H1 (cell line): ENCODE data around the gene IGF1. TPM values are rescaled to one million over a fixed set of nuclear protein-coding genes. Genes with fewer than 3 reads are reported as not detected.

Source experiments
- CTCF ChIA-PET: fragments of 300-600 bp; sonication (Branson Sonifier 250); formaldehyde crosslinking; loops from one replicate; lab custom pipeline; 2021; ENCODE audit not compliant: partially characterized antibody; lab: Charles Lee
- POLR2A ChIA-PET: fragments of 300-600 bp; sonication (Branson Sonifier 250); formaldehyde crosslinking; loops from one replicate; lab custom pipeline; 2021; ENCODE audit warnings: inconsistent platforms; ENCODE audit not compliant: partially characterized antibody; lab: Charles Lee
- DNase-seq, 2 experiments: peaks; one replicate each; pipeline versions ENCODE4 v3.0.0 to v3.0.0-alpha.2; 2010 to 2022; ENCODE audit warnings: low spot score in 2 of 2, low read depth in 1 of 2, mixed read lengths in 1 of 2
- FAIRE-seq: peaks from 2 replicates; lab custom pipeline; 2011; peaks lifted over from hg19 to GRCh38; lab: Jason Lieb, UNC
- H2AFZ ChIP-seq: 2 replicates; pipeline ENCODE4 v1.8.1; 2012; ENCODE audit warnings: low read length, inconsistent platforms
- H2AK5ac ChIP-seq: 2 replicates; pipeline ENCODE4 v1.6.1; 2013; ENCODE audit warnings: low read depth, low read length
- H2BK120ac ChIP-seq: replicated peaks from 2 replicates; pipeline ENCODE3; 2013; ENCODE audit warnings: low read depth, low read length, inconsistent platforms
- H2BK12ac ChIP-seq: 2 replicates; pipeline ENCODE4 v1.6.1; 2013; ENCODE audit warnings: low read depth, low read length
- H2BK15ac ChIP-seq: 2 replicates; pipeline ENCODE4 v1.6.1; 2013; ENCODE audit warnings: low read length
- H2BK20ac ChIP-seq: 2 replicates; pipeline ENCODE4 v1.6.1; 2013; ENCODE audit warnings: low read length
- H2BK5ac ChIP-seq: 2 replicates; pipeline ENCODE4 v1.6.1; 2013; ENCODE audit warnings: low read depth, low read length
- H3K14ac ChIP-seq: 2 replicates; pipeline ENCODE4 v1.6.1; 2013; ENCODE audit warnings: inconsistent platforms; ENCODE audit not compliant: insufficient read length
- H3K18ac ChIP-seq: 2 replicates; pipeline ENCODE4 v1.6.1; 2013; ENCODE audit warnings: low read length; ENCODE audit errors: extremely low read depth
- H3K23ac ChIP-seq: 2 replicates; pipeline ENCODE4 v1.6.1; 2013; ENCODE audit warnings: inconsistent platforms; ENCODE audit not compliant: insufficient read length
- H3K23me2 ChIP-seq: 2 replicates; pipeline ENCODE4 v1.6.1; 2013; ENCODE audit warnings: low read depth, low read length
- H3K27ac ChIP-seq: 2 replicates; pipeline ENCODE4 v1.6.1; 2011; ENCODE audit warnings: low read depth, low read length, inconsistent platforms
- H3K27me3 ChIP-seq, 4 experiments: replicated peaks in 1 of 4; 1 replicate in 1 of 4; 2 replicates in 3 of 4; pipeline versions ENCODE4 v1.6.1 to v1.8.1; 2011 to 2013; ENCODE audit warnings: low read length in 3 of 4, mild to moderate bottlenecking in 3 of 4, inconsistent platforms in 2 of 4, mixed read lengths in 2 of 4, moderate library complexity in 1 of 4; ENCODE audit not compliant: control insufficient read depth in 3 of 4, insufficient read depth in 3 of 4; ENCODE audit errors: extremely low read depth in 1 of 4
- H3K36me3 ChIP-seq, 4 experiments: 2 replicates each; pipeline versions ENCODE4 v1.6.1 to v1.8.1; 2011 to 2013; ENCODE audit warnings: mild to moderate bottlenecking in 4 of 4, low read length in 3 of 4, moderate library complexity in 2 of 4, control low read depth in 1 of 4, inconsistent platforms in 1 of 4; ENCODE audit not compliant: insufficient read depth in 4 of 4, control insufficient read depth in 2 of 4
- H3K4ac ChIP-seq: replicated peaks from 2 replicates; pipeline ENCODE3; 2013; ENCODE audit warnings: low read length, low read depth, mixed read lengths, inconsistent platforms; ENCODE audit not compliant: insufficient read length
- H3K4me1 ChIP-seq, 4 experiments: replicated peaks in 1 of 4; 1 replicate in 1 of 4; 2 replicates in 3 of 4; pipeline versions ENCODE4 v1.6.1 to v1.8.1; 2011 to 2013; ENCODE audit warnings: low read length in 3 of 4, inconsistent platforms in 2 of 4, mixed read lengths in 1 of 4; ENCODE audit not compliant: insufficient read depth in 4 of 4, control insufficient read depth in 3 of 4
- H3K4me2 ChIP-seq, 2 experiments: 2 replicates each; pipeline versions ENCODE4 v1.6.1 to v1.8.1; 2011 to 2013; ENCODE audit warnings: low read depth in 2 of 2, low read length in 2 of 2, control low read depth in 1 of 2, inconsistent platforms in 1 of 2, mild to moderate bottlenecking in 1 of 2; ENCODE audit not compliant: insufficient read depth in 1 of 2
- H3K4me3 ChIP-seq, 4 experiments: fragments of 200-600, 300-600 bp in 1 of 4; sonication (generic), shearing (Covaris generic), sonication (Bioruptor Twin) in 1 of 4; 2 replicates each; pipeline versions ENCODE4 v1.5.1 to v1.8.1; 2011 to 2016; ENCODE audit warnings: low read length in 4 of 4, low read depth in 3 of 4, control low read depth in 2 of 4, inconsistent platforms in 2 of 4, mild to moderate bottlenecking in 2 of 4, mixed read lengths in 1 of 4, moderate library complexity in 1 of 4; ENCODE audit not compliant: insufficient read depth in 2 of 4; ENCODE audit errors: extremely low read depth in 1 of 4
- H3K56ac ChIP-seq: replicated peaks from 2 replicates; pipeline ENCODE3; 2013; ENCODE audit warnings: low read depth, mild to moderate bottlenecking, mixed read lengths, low read length, inconsistent platforms; ENCODE audit not compliant: insufficient read length
- H3K79me1 ChIP-seq: 2 replicates; pipeline ENCODE4 v1.6.1; 2013; ENCODE audit warnings: low read depth, low read length, control low read depth
- H3K79me2 ChIP-seq, 2 experiments: 2 replicates each; pipeline versions ENCODE4 v1.6.1 to v1.8.1; 2012 to 2013; ENCODE audit warnings: low read length in 2 of 2, mild to moderate bottlenecking in 2 of 2, inconsistent platforms in 1 of 2; ENCODE audit not compliant: insufficient read depth in 2 of 2, control insufficient read depth in 1 of 2
- H3K9ac ChIP-seq, 4 experiments: replicated peaks in 1 of 4; 1 replicate in 1 of 4; 2 replicates in 3 of 4; pipeline versions ENCODE4 v1.6.1 to v1.8.1; 2011 to 2013; ENCODE audit warnings: low read depth in 3 of 4, low read length in 3 of 4, control low read depth in 2 of 4, mild to moderate bottlenecking in 2 of 4, moderate library complexity in 2 of 4, inconsistent platforms in 1 of 4; ENCODE audit errors: extremely low read depth in 1 of 4
- H3K9me3 ChIP-seq, 2 experiments: 2 replicates each; pipeline versions ENCODE4 v1.6.1 to v1.8.1; 2012 to 2013; ENCODE audit warnings: mild to moderate bottlenecking in 2 of 2, moderate library complexity in 2 of 2, control low read depth in 1 of 2, inconsistent platforms in 1 of 2, low read depth in 1 of 2, low read length in 1 of 2, mixed read lengths in 1 of 2; ENCODE audit not compliant: insufficient read depth in 2 of 2
- H4K20me1 ChIP-seq, 2 experiments: replicated peaks in 1 of 2; 2 replicates each; pipeline versions ENCODE3 to v1.8.1; 2011 to 2013; ENCODE audit warnings: inconsistent platforms in 2 of 2, low read length in 2 of 2, mild to moderate bottlenecking in 1 of 2; ENCODE audit not compliant: insufficient read depth in 2 of 2, control insufficient read depth in 1 of 2
- H4K5ac ChIP-seq: 2 replicates; pipeline ENCODE4 v1.6.1; 2013; ENCODE audit warnings: low read length, low read depth, mixed read lengths, inconsistent platforms; ENCODE audit not compliant: insufficient read length
- H4K8ac ChIP-seq: 2 replicates; pipeline ENCODE4 v1.8.0; 2013; ENCODE audit warnings: mild to moderate bottlenecking, moderate library complexity, low read length, inconsistent platforms; ENCODE audit not compliant: insufficient read depth; ENCODE audit errors: extremely low read depth
- H4K91ac ChIP-seq: replicated peaks from 2 replicates; pipeline ENCODE3; 2013; ENCODE audit warnings: low read length, mixed read lengths, inconsistent platforms; ENCODE audit not compliant: insufficient read length
- ATF3 ChIP-seq: IDR thresholded peaks from 2 replicates; pipeline ENCODE4 v1.6.1; 2011; ENCODE audit warnings: low read depth, mild to moderate bottlenecking, low read length; ENCODE audit not compliant: insufficient read depth
- CBX5 ChIP-seq: fragments of 300-800, 300-1000 bp; sonication (generic); IDR thresholded peaks from 2 replicates; pipeline ENCODE4 v1.7.1; 2016; ENCODE audit warnings: antibody characterized with exemption, low read length, low read depth
- CBX8 ChIP-seq: fragments of 300-800, 300-1000 bp; sonication (generic); IDR thresholded peaks from 2 replicates; pipeline ENCODE4 v1.7.1; 2016; ENCODE audit warnings: low read depth, low read length, borderline replicate concordance
- JUN ChIP-seq: IDR thresholded peaks from 2 replicates; pipeline ENCODE4 v1.6.1; 2011; ENCODE audit warnings: low read depth, mild to moderate bottlenecking, improper control_type of control experiment, low read length
- POLR2AphosphoS5 ChIP-seq: IDR thresholded peaks from 2 replicates; pipeline ENCODE4 v1.6.1; 2011; ENCODE audit warnings: low read depth, low read length
- POU5F1 ChIP-seq: IDR thresholded peaks from 2 replicates; pipeline ENCODE4 v1.6.1; 2011; ENCODE audit warnings: low read depth, mild to moderate bottlenecking, low read length, moderate library complexity
- SAP30 ChIP-seq: fragments of 300-600 bp; sonication (generic); IDR thresholded peaks from 2 replicates; pipeline ENCODE4 v1.7.1; 2012; ENCODE audit warnings: low read length, moderate library complexity, mild to moderate bottlenecking, inconsistent platforms; ENCODE audit not compliant: insufficient read depth, insufficient replicate concordance
- TAF7 ChIP-seq: optimal IDR thresholded peaks from 2 replicates; pipeline ENCODE3; 2011; ENCODE audit warnings: low read depth, mild to moderate bottlenecking, inconsistent platforms, low read length, moderate library complexity, borderline replicate concordance
- polyA plus RNA-seq, 7 experiments: library from polyadenylated mRNA; depleted of rRNA in 3 of 7; stranded (reverse) in 5 of 7; unstranded in 2 of 7; fragments of >200 nt in 5 of 7; fragments of 200-250 nt in 2 of 7; gene quantifications; 1 replicate in 5 of 7; 2 replicates in 1 of 7; 4 replicates in 1 of 7; pipeline versions ENCODE4 v1.2.1 to v1.2.3, GENCODE V29; 2011 to 2013; ENCODE audit warnings: missing spikeins in 2 of 7, mixed read lengths in 2 of 7
- total RNA-seq: library from RNA; stranded (reverse); fragmentation: NEBNext Ultra II Directional; extraction: Animal tissue kit (Norgen Biotek cat#: 25700); gene quantifications from 2 replicates; pipeline ENCODE4 v1.2.1, GENCODE V29; 2021

Gene IGF1
- total and polyA plus RNA-seq, 2 of the 8 experiments (the other 6 are each of a cell fraction or from before 2014, with no cell fraction given), result not detected

GRCh38 chr12:102508052-102508451, 27.7 kb upstream of the IGF1 start:
- no peak overlapping the region for H3K18ac ChIP-seq
- no peak overlapping the region for H2AFZ ChIP-seq
- H2BK15ac ChIP-seq, result no peak overlapping the region
- no peak overlapping the region for H3K9ac ChIP-seq
- no peak overlapping the region for H3K23ac ChIP-seq
- no peaks in the 10 kb centered on the region for H3K79me1 ChIP-seq
- H3K56ac ChIP-seq, result no peak overlapping the region
- no peak overlapping the region for H3K4me3 ChIP-seq
- H4K20me1 ChIP-seq, result no peaks in the 10 kb centered on the region
- CTCF ChIA-PET, result no interaction called here
- H2BK12ac ChIP-seq, result no peak overlapping the region
- POLR2A ChIA-PET, result no interaction called here
- H3K27ac ChIP-seq, result no peak overlapping the region
- FAIRE-seq, result no peak
- H2BK20ac ChIP-seq, result no peak overlapping the region
- no peaks in the 10 kb centered on the region; a peak in 1 of 7 replicates for H3K4me1 ChIP-seq
- no peak overlapping the region for H3K4ac ChIP-seq
- H3K9me3 ChIP-seq, result 0 out of 4 replicates have a peak, but pooled peaks cover 0 to 4% of the 10 kb centered on the region in 2 experiments
- H3K23me2 ChIP-seq, result no peaks in the 10 kb centered on the region
- no peak overlapping the region for H2AK5ac ChIP-seq
- H4K5ac ChIP-seq, result no peak overlapping the region
- DNase-seq, result no peak
- TF ChIP-seq POLR2AphosphoS5 (no peak), CBX8 (no peak), JUN (no peak), ATF3 (no peak), POU5F1 (no peak), CBX5 (no peak), SAP30 (no peak), TAF7 (no peak)
- TF ChIP-seq, all 59 proteins: peak for 0
- Histone ChIP-seq H3K4me2 (no peak overlapping the region), H2BK120ac (no peak overlapping the region), H3K27me3 (no peaks in the 10 kb centered on the region), H3K14ac (no peak overlapping the region), H4K8ac (no peak overlapping the region), H3K79me2 (no peaks in the 10 kb centered on the region), H3K36me3 (no peaks in the 10 kb centered on the region), H4K91ac (no peak overlapping the region), H2BK5ac (no peak overlapping the region)
